ENCODE results near the gene CEP164. TPM values are rescaled to one million over a fixed set of nuclear protein-coding genes. Genes with fewer than 3 reads are reported as not detected.

CEP164 gene
- total and polyA plus RNA-seq, 2 of the 8 experiments (the other 6 are each of a cell fraction or from before 2014, with no cell fraction given), result 8.4 to 20.8 TPM

GRCh38 chr11:117410238-117410637 is 82.6 kb downstream of the CEP164 start (continued):
- no peak for TF ChIP-seq GABPA (IDR thresholded peaks at IDR 0.05; ENCODE audit: borderline replicate concordance, insufficient read depth, low read length)
- no peak for TF ChIP-seq CBX5 (IDR thresholded peaks at IDR 0.05; ENCODE audit: low read depth, low read length)
- TF ChIP-seq ASH2L (IDR thresholded peaks at IDR 0.05; ENCODE audit: low read length), result no peak
- no peak for TF ChIP-seq ZNF274 (IDR thresholded peaks at IDR 0.05; ENCODE audit: borderline replicate concordance, extremely low read depth, low read length)
